Astrocyte (in vitro differentiated cells and primary cell): ENCODE measurements around the gene KRT33A.

Source experiments
- EZH2 ChIP-seq: IDR thresholded peaks from 2 replicates; pipeline ENCODE4 v1.6.1; 2012; ENCODE audit warnings: mild to moderate bottlenecking, low read length, inconsistent platforms; ENCODE audit not compliant: insufficient read depth
- TF ChIP-seq, protein P1 (sequence below): IDR thresholded peaks from 2 replicates; pipeline ENCODE4 v1.5.1; 2011; ENCODE audit warnings: low read depth, mild to moderate bottlenecking, inconsistent platforms, low read length, moderate library complexity; ENCODE audit not compliant: insufficient read depth

DNA sequence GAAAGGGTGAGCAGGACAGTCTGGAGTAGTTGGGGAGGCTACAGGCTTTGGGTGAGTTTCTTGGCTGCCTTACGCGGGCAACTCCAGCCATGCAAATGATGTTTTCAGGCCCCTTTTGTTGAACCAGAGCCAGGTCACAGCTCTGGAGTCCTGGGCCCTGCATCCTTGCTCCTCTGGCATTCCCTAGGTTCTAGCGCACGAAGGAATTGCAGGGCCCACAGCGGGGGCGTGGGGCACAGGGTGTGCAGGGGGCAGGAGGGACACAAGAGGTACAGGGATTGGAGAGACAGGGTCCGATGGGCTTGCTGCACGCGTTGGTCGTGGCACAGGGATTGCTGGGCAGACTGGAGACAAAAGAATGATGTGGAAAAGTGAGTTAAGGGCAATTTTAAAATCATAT, 43.2 kb upstream of the KRT33A start:
- TF ChIP-seq, protein P1, sequence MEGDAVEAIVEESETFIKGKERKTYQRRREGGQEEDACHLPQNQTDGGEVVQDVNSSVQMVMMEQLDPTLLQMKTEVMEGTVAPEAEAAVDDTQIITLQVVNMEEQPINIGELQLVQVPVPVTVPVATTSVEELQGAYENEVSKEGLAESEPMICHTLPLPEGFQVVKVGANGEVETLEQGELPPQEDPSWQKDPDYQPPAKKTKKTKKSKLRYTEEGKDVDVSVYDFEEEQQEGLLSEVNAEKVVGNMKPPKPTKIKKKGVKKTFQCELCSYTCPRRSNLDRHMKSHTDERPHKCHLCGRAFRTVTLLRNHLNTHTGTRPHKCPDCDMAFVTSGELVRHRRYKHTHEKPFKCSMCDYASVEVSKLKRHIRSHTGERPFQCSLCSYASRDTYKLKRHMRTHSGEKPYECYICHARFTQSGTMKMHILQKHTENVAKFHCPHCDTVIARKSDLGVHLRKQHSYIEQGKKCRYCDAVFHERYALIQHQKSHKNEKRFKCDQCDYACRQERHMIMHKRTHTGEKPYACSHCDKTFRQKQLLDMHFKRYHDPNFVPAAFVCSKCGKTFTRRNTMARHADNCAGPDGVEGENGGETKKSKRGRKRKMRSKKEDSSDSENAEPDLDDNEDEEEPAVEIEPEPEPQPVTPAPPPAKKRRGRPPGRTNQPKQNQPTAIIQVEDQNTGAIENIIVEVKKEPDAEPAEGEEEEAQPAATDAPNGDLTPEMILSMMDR, result no peak
- no peak for TF ChIP-seq EZH2
